Measurements from ENCODE around the gene UPF3B. TPM values are rescaled to one million over a fixed set of nuclear protein-coding genes. Genes with fewer than 3 reads are reported as not detected.
"Not testable (repeated sequence)": the region's sequence is repeated elsewhere in the genome, so short reads cannot be mapped to it uniquely, and the experiment has no call there.

Gene UPF3B
- total RNA-seq, 1 donor from 2014 or later = 13.0 TPM

DNA sequence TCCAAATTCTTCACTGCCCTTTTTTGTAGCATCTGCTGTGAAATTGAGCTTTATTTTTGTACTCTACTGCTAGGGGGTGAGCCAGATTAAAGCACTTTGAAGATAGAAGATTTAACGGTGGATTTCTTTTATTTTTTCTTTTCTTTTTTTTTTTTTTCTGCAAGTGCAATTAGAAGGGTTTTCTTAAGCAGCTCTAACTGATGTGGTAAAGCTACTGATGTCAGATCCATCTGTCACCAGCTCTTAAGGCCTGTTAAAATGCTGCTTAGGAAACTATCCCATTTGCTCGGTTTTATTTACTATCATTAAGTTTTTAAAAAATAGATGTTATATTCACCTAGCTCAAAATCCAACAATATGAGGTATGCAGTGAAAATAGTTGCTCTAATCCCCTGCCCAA, 26.0 kb upstream of the UPF3B start:
- Mint-ChIP-seq H3K4me3 (no peak overlapping the region), H3K27ac (no peak overlapping the region), H3K9me3 (no peaks in the 10 kb centered on the region), H3K36me3 (ENCODE audit: low read depth) (peaks cover 8% of the 10 kb centered on the region), H3K27me3 (ENCODE audit: insufficient read depth) (no peaks in the 10 kb centered on the region), H3K4me1 (ENCODE audit: low read depth) (peaks cover 12% of the 10 kb centered on the region)
- intact Hi-C loops (cut with micrococcal nuclease) = no loop called here
- DNase-seq (ENCODE audit: low spot score) = no peak

DNA sequence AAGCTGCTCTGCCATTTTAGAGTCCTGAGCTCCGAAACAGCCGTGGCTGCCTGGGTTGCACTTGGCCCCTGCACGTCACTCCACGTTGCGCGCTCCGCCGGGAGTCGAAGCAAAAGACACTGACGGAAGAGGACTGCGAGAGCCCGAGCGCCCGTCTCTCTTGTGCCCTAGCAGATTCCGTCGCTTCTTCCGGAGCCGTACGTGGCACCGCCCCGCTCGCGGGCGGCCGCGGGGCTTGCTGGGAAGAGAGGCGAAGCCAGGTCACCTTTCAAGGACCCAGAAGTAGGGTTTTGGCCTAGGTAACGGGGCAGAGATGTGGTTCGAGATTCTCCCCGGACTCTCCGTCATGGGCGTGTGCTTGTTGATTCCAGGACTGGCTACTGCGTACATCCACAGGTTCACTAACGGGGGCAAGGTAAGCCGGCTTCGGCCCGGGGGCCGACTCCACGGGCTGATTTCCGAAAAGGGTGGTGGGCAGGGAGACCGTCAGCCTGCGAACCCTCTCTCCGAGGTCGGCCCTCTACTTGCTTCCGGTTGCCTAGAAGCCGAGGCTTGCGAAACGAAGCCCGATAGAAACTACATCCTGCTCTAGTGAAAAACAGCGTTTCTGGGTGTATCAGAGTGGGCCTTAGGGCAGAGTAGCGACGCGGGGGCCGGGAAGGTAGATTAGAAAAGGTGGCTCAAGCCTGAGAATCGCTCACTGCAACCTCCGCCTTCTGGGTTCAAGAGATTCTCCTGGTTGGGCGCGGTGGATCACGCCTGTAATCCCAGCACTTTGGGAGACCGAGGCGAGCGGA, 19.0 kb upstream of the UPF3B start, which contains the start of the genes NDUFA1 and RNF113A:
Gene NDUFA1, plus strand, starts transcription at position 234 of the 797 bp plus-strand sequence. Its CDS starts 80 bp downstream, at position 314.
Gene RNF113A, minus strand, starts transcription at position 135 of the 797 bp plus-strand sequence. Its CDS starts 120 bp downstream, at position 15.
- Mint-ChIP-seq H3K27ac (peak within 1 kb of the TSS; percentile 100), H3K36me3 (ENCODE audit: low read depth) (peaks cover 16% of the 10 kb centered on the region), H3K4me1 (ENCODE audit: low read depth) (peaks cover 5% of the 10 kb centered on the region), H3K9me3 (no peaks in the 10 kb centered on the region), H3K27me3 (ENCODE audit: insufficient read depth) (no peaks in the 10 kb centered on the region), H3K4me3 (peak within 1 kb of the TSS; percentile 99)
- peak; percentile 85 for DNase-seq (ENCODE audit: low spot score)
- intact Hi-C loops (cut with micrococcal nuclease) = loop anchor here (1.0 to 5.0 kb wide), 12 partner anchors 9 to 689 kb away; partner anchors contain the start of genes CUL4B, NKAP, NKRF and RPL39

DNA sequence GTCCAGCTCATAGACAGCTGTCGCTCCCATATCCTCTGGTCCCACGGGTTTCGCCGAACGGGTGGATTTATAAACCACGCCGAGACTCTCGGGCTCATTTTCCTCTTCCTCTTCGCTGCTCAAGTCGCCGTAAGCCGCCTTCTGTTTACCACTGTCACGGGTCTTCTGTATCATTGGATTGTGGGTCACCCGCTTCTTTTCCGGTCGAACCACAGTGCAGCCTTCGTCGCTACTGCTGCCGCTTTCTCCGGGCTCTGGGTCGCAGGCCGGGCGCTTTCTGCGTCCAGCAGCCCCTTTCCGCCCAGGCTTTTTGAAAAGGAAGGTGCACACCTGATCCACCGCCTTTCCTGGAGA, 18.5 kb upstream of the UPF3B start:
- no peak for DNase-seq (ENCODE audit: low spot score)
- intact Hi-C loops (cut with micrococcal nuclease) = loop anchor here (1.0 to 5.0 kb wide), 11 partner anchors 9 to 690 kb away; partner anchors contain the start of genes CUL4B, NKRF, RPL39 and SEPTIN6
- Mint-ChIP-seq H3K4me1 (ENCODE audit: low read depth) (peaks cover 5% of the 10 kb centered on the region), H3K27ac (peak overlapping the region; percentile 100), H3K36me3 (ENCODE audit: low read depth) (peaks cover 16% of the 10 kb centered on the region), H3K4me3 (peak overlapping the region; percentile 99), H3K27me3 (ENCODE audit: insufficient read depth) (no peaks in the 10 kb centered on the region), H3K9me3 (no peaks in the 10 kb centered on the region)

DNA sequence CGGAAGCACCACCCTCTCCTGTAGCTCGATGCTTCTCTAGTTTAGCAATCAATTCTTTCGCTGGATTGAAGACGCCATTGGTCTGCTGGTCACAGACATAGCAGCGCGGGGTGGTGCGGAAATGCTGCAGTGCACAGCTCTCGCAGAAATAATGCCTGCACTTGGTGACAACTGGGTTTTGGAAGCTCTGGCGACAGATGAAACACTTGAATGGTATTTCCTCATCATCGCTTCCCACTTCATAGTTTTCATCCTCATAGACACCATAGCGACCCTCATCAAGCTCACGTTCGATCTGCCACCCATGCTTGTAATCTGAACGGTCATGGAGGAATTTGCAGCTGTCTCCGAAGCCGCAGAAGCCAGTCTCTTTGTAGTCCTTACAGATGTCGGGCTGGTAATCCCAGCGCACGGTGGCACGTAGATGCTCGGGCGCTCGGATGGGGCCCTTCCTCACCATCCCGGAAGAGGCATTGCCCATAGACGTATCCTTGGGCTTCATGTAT, 17.9 kb upstream of the UPF3B start:
- intact Hi-C loops (cut with micrococcal nuclease) = loop anchor here (1.0 to 5.0 kb wide), 11 partner anchors 10 to 690 kb away; partner anchors contain the start of genes CUL4B, NKRF, RPL39 and SEPTIN6
- peak overlapping the region; percentile 99 for H3K4me3 Mint-ChIP-seq
- H3K9me3 Mint-ChIP-seq = no peaks in the 10 kb centered on the region
- H3K27ac Mint-ChIP-seq = peak overlapping the region; percentile 100
- peaks cover 13% of the 10 kb centered on the region for H3K36me3 Mint-ChIP-seq (ENCODE audit: low read depth)
- no peaks in the 10 kb centered on the region for H3K27me3 Mint-ChIP-seq (ENCODE audit: insufficient read depth)
- peaks cover 5% of the 10 kb centered on the region for H3K4me1 Mint-ChIP-seq (ENCODE audit: low read depth)
- no peak for DNase-seq (ENCODE audit: low spot score)

DNA sequence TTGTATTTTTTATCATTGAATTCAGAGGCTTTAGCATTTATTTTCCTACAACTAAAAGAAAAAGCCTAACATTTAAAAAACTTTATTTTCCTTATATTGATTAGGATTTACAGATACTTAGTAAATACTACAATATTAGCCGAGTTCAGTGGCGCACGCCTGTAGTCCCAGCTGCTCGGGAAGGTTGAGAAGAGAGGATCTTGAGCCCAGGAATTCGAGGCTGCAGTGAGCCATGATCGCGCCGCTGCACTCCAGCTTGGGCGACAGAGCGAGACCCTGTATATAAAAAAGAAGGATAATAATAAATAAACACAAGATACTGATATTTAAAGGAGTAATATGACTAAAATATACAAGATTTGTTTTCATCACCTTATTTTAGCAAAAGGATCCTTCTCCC, 681 bp upstream of the UPF3B start:
- H3K36me3 Mint-ChIP-seq (ENCODE audit: low read depth) = peaks cover 10% of the 10 kb centered on the region

DNA sequence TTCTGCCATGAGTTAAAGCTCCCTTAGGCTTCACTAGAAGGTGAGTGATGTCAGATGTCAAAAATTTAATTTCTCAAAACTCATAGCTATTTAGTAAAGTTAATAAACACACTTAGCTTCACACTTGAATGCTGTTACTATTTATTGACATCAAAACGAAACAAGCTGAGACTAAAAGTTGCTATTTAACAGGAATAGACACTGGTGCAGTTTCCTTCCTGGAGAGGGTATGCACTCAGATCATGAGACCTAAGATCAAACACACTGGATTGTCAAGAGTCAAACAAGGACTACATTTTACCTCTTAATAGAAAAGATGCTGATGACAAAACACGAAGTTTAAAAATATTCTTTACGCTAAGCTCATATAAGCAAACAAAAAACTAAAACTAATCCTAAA, 18.9 kb downstream of the UPF3B start:
- Mint-ChIP-seq H3K4me1 (ENCODE audit: low read depth) (no peaks in the 10 kb centered on the region), H3K9me3 (no peaks in the 10 kb centered on the region), H3K36me3 (ENCODE audit: low read depth) (peaks cover 34% of the 10 kb centered on the region), H3K4me3 (no peak overlapping the region), H3K27ac (no peak overlapping the region), H3K27me3 (ENCODE audit: insufficient read depth) (peaks cover 1% of the 10 kb centered on the region)
- DNase-seq (ENCODE audit: low spot score) = no peak
- intact Hi-C loops (cut with micrococcal nuclease) = no loop called here

More for the DNA sequence above, 681 bp upstream of the UPF3B start:
- H3K27me3 Mint-ChIP-seq (ENCODE audit: insufficient read depth) = no peaks in the 10 kb centered on the region
- peak overlapping the region; percentile 97 for H3K27ac Mint-ChIP-seq
- no peak overlapping the region for H3K4me3 Mint-ChIP-seq
- H3K9me3 Mint-ChIP-seq = no peaks in the 10 kb centered on the region
- H3K4me1 Mint-ChIP-seq (ENCODE audit: low read depth) = peaks cover 7% of the 10 kb centered on the region
- intact Hi-C loops (cut with micrococcal nuclease) = loop anchor here (1.0 to 2.0 kb wide), 6 partner anchors 18 to 617 kb away; partner anchors contain the start of genes NDUFA1, NKAP, PGRMC1 and RNF113A
- no peak for DNase-seq (ENCODE audit: low spot score)

DNA sequence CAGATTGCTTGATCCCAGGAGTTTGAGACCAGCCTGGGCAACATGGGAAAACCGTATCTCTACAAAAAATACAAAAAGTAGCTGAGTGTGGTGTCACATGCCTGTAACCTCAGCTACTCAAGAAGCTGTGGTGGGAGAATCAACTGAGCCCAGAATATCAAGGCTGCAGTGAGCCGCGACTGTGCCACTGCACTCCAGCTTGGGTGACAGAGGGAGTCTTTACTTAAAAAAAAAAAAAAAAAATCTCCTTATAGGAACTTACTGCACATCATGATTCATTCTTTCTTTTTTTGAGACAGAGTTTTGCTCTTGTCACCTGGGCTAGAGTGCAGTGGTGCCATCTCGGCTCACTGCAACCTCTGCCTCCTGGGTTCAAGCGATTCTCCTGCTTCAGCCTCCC, 24.3 kb downstream of the UPF3B start:
- Mint-ChIP-seq H3K27me3 (ENCODE audit: insufficient read depth) (no peaks in the 10 kb centered on the region), H3K4me1 (ENCODE audit: low read depth) (no peaks in the 10 kb centered on the region), H3K36me3 (ENCODE audit: low read depth) (peaks cover 17% of the 10 kb centered on the region), H3K27ac (no peak overlapping the region), H3K9me3 (no peaks in the 10 kb centered on the region), H3K4me3 (no peak overlapping the region)
- no peak for DNase-seq (ENCODE audit: low spot score)
- intact Hi-C loops (cut with micrococcal nuclease) = no loop called here

DNA sequence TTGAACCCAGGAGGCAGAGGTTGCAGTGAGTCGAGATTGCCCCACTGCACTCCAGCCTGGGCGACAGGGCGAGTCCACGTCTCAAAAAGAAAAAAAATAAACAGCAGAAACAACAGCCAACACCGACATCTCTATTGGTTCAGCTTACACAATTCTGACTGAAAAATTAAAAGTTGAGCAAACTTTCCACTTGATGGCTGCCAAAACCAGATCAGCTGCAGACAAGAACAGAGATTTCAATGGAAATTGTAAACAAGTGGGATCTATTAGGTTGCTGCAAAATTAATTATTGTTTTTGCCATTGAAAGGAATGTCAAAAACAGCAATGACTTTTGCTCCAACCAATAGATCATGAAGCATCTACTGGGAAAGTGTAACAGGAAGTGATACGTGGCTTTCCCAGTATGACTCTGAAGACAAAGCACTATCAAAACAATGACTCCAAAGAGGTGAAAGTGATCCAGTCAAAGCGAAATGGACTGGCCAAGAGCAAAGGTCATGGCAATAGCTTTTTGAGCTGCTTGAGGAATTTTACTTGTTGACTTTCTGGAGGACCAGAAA, 26.3 kb downstream of the UPF3B start:
- DNase-seq (ENCODE audit: low spot score) = peak; percentile 0
- H3K27ac Mint-ChIP-seq = no peak overlapping the region

DNA sequence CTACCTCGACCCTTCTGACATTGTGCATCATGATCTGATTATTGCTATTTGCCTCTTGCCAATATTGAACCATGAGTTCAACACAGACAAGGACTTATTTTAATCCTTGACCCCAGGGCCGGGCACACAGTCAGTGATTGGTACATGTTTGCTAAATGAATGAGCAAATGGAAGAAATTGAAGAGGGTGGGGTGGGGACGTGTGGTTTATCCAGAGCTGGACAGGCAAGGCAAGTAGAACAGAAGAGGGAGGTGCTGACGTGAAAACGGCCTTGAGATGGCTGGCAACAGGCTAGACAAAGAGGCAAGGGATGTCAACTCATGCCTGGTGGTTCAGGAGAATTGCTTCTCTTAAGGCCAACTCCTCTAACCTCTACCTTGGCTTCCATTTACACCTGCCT, 28.5 kb downstream of the UPF3B start:
- H3K27me3 Mint-ChIP-seq (ENCODE audit: insufficient read depth); H3K9me3 Mint-ChIP-seq; H3K4me3 Mint-ChIP-seq; H3K27ac Mint-ChIP-seq; DNase-seq (ENCODE audit: low spot score); H3K36me3 Mint-ChIP-seq (ENCODE audit: low read depth); intact Hi-C loops (cut with micrococcal nuclease): not testable (repeated sequence)
- H3K4me1 Mint-ChIP-seq (ENCODE audit: low read depth) = peaks cover 10% of the 10 kb centered on the region

More for the DNA sequence above, 26.3 kb downstream of the UPF3B start:
- Mint-ChIP-seq H3K4me1 (ENCODE audit: low read depth) (peaks cover 10% of the 10 kb centered on the region), H3K36me3 (ENCODE audit: low read depth) (peaks cover 10% of the 10 kb centered on the region), H3K27me3 (ENCODE audit: insufficient read depth) (no peaks in the 10 kb centered on the region), H3K4me3 (no peak overlapping the region), H3K9me3 (no peaks in the 10 kb centered on the region)
- intact Hi-C loops (cut with micrococcal nuclease) = loop anchor here (1.0 to 2.0 kb wide), 2 partner anchors 35 to 70 kb away; partner anchors contain the start of gene RPL39

DNA sequence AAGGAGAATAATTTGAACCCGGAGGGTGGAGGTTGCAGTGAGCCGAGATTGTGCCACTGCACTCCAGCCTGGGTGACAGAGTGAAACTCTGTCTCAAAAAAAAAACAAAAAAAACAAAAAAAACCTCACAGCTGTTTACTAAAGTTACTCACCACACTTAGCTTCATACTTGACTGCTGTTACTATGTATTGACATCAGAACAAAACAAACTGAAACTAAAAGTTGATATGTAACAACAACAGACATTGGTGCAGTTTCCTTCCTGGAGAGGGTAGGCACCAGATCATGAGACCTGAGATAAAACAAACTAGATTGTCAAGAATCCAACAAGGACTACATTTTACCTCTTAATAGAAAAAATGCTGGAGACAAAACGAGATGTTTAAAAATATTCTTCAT, 31.1 kb downstream of the UPF3B start:
- intact Hi-C loops (cut with micrococcal nuclease) = loop anchor here (1.0 to 2.0 kb wide), 3 partner anchors 30 to 49 kb away; partner anchors contain the start of genes NDUFA1, RNF113A and RPL39

DNA sequence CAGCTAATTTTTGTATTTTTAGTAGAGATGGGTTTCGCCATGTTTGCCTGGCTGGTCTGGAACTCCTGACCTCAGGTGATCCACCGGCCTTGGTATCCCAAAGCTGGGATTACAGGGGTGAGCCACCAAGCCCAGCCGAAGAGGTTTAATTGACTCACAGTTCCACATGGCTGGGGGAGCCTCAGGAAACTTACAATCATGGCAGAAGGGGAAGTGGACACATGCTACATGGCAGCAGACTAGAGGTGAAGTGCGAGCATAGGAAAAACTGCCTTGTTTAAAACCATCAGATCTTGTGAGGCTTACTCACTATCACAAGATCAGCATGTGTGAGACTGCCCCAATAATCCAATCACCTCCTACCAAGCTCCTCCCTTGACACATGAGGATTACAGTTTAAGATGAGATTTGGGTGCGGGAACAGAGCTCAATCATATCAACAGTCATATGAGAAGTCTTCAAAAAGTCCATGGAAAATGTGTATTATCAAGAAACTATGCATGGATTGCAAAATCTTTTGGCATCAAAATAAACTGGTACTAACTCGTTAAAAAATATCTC, 35.6 kb downstream of the UPF3B start:
- no peaks in the 10 kb centered on the region for H3K36me3 Mint-ChIP-seq (ENCODE audit: low read depth)
- no peak for DNase-seq (ENCODE audit: low spot score)
- H3K4me1 Mint-ChIP-seq (ENCODE audit: low read depth) = peaks cover 7% of the 10 kb centered on the region
- no peaks in the 10 kb centered on the region for H3K9me3 Mint-ChIP-seq
- H3K27ac Mint-ChIP-seq = no peak overlapping the region
- intact Hi-C loops (cut with micrococcal nuclease) = no loop called here
- H3K27me3 Mint-ChIP-seq (ENCODE audit: insufficient read depth) = no peaks in the 10 kb centered on the region
- no peak overlapping the region for H3K4me3 Mint-ChIP-seq

More for the DNA sequence above, 31.1 kb downstream of the UPF3B start:
- DNase-seq (ENCODE audit: low spot score) = peak; percentile 0
- H3K4me1 Mint-ChIP-seq (ENCODE audit: low read depth) = peaks cover 10% of the 10 kb centered on the region
- H3K4me3 Mint-ChIP-seq = peak overlapping the region; percentile 13
- not testable (repeated sequence) for H3K36me3 Mint-ChIP-seq (ENCODE audit: low read depth); H3K9me3 Mint-ChIP-seq; H3K27me3 Mint-ChIP-seq (ENCODE audit: insufficient read depth)
- peak overlapping the region; percentile 82 for H3K27ac Mint-ChIP-seq

DNA sequence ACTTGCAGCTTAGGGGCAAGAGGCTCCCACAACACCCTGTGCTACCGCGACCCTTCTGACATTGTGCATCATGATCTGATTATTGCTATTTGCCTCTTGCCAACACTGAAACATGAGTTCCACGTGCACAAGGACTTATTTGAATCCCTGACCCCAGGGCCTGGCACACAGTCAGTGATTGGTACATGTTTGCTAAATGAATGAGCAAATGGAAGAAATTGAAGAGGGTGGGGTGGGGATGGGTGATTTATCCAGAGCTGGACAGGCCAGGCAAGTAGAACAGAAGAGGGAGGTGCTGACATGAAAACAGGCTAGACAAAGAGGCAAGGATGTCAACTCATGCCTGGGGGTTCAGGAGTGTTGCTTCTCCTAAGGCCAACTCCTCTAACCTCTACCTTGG, 36.5 kb downstream of the UPF3B start:
- no peak for DNase-seq (ENCODE audit: low spot score)
- Mint-ChIP-seq H3K27ac (no peak overlapping the region), H3K27me3 (ENCODE audit: insufficient read depth) (no peaks in the 10 kb centered on the region), H3K9me3 (no peaks in the 10 kb centered on the region), H3K36me3 (ENCODE audit: low read depth) (no peaks in the 10 kb centered on the region), H3K4me1 (ENCODE audit: low read depth) (no peaks in the 10 kb centered on the region), H3K4me3 (no peak overlapping the region)
- intact Hi-C loops (cut with micrococcal nuclease) = no loop called here

Data from activated T-helper 1 cell treated with anti-CD3 and anti-CD28 coated beads, Interleukin-12 subunit alpha, Interleukin-12 subunit beta, Interleukin-2, Interleukin-4 antibody, amounts not matched to agents 30 ng/mL and 10 ng/mL and 1 ng/mL, durations not matched to agents 14 hours and 24 hours and 36 hours (primary cell).